Stimulated activated CD4-positive, alpha-beta T cell treated with anti-CD3 and anti-CD28 coated beads, TNF-alpha, amount 100 ng/mL, for 48 hours (primary cell): Measurements from ENCODE around the gene ANTXRL.
"Not testable (repeated sequence)": the region's sequence is repeated elsewhere in the genome, so short reads cannot be mapped to it uniquely, and the experiment has no call there.

Experiments used
- DNase-seq, 3 donors: peaks; one replicate each; pipeline ENCODE4 v3.0.0-alpha.2; 2020; ENCODE audit warnings: low read depth in 3 of 3

The ANTXRL gene

DNA sequence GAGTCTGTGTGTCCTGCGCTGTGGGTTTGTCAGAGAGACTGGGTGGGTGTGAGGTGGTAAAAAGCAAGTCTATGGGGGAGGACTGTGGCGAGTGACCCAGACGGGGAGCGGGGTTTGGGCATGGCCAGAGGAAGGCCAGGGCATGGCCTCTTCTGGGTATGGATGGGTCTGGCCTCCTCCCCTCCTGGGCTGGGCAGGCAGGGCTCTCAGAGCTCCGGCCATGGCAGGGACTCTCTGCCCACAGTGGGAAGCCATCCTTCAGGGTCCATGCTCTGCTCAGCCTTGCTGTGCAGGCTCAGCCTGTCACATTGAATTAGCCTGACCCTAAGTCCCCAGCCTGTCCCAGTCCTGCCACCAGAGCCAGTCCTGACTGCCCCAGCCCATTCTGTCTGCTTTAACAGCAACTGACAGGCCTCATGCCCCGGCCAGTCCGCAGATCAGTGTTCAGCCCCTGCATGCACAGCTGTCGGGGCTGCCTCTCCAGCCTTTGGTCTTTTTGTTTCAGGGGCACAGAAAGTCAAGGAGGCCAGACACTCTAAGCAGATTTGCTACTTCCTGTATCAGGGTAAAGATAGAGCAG is 7.9 kb downstream of the ANTXRL start:
- DNase-seq, result no peak

DNA sequence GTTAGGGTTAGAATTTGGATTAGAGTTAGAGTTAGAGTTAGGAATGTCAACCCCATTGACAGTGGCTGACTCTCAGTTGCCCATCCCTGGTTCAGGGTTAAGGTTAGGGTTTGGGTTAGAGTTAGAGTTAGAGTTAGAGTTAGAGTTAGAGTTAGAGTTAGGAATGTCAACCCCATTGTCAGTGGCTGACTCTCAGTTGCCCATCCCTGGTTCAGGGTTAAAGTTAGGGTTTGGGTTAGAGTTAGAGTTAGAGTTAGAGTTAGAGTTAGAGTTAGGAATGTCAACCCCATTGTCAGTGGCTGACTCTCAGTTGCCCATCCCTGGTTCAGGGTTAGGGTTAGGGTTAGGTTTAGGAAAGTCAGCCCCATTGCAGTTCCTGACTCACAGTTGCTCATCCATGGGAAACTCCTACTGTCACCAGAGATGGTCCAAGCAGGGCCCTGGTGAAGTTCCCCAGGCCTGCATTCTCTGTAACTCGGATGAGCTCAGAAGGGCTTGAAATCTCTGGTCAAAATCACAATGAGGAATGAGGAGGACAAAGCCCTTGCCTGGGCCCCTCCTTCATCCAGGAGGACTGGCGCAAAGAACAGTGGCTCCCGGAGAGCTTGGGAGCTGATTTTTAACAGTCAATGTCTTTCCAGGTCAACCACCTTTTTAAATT is 8.7 kb downstream of the ANTXRL start:
- DNase-seq, result not testable (repeated sequence)

DNA sequence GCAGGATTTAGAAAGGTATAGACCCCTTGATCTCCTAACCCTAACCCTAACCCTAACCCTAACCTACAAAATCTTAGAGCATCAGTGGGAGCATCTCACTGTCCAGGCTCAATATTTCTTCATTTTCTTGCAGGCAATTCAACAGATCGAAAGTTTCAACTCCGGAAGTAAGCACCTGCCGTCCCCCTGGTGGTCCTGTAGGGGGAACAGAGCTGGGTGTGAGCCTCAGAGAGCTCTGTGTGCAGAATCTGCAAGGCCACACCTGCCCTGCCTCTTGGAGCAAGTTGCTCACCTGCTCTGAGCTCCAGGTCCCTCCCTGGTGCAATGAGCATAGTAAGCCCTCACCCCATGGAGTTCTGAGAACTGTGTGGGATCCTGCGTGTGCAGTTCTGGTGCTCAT is 9.3 kb downstream of the ANTXRL start:
- DNase-seq, result not testable (repeated sequence)

DNA sequence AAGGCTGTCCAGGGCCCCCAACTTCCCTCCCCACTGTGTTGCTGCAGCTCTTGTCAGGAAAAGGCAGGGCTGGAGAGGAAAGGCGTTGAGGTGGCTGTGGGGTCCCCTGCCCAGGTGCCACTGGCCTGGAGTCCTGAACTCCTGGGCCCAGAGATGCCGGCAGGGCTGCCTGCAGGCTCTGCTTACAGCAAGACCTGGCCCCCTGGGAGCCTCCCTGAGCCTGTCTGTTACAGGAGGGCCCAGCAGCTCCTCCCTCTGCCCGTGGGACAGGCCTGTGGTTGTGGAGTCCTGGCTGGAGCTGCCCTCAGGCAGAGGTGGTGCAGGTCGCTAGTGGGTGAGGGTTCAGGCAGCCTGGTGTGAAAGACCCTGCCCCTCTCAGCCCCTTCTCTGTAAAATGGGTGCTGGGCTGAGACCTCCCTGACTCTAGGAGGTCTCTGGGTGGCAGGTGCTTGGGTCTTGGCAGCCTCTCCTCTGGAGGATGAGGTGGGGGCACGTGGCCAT is 9.9 kb downstream of the ANTXRL start:
- no peak for DNase-seq

DNA sequence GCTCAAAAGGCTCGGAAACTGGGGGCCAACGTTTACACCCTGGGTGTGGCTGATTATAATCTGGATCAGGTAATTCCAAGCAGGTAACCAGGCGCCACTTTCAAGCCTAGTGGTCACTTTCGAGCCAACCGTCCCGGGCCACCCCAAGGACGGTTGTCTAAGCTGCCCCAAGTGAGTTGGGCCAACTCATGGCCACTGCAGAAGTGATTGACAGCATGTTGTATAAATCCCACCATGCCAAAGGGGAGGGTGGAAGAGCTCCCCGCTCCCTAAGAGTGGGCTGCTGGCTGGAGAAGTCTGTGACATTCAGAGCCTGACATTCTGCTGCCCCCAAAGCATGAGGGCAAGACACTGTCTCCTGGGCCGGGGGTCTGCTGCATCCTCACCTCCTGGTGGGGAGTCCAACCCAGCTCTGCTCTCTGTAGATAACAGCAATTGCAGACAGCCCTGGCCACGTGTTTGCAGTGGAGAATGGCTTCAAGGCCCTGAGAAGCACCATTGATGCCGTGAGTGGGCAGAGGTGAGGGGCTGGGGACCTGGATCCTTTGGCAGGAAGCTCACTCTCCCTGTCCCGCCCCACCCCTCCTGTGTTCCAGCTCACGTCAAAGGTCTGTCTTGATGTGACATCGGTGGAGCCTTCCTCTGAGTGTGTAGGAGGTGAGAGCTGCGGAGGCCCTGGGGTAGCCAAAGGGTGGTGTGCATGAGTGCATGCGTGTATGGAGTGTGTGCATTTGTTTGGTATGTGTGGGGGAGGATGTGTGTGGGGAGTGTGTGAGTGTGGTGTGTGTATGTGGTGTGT is 10.8 kb downstream of the ANTXRL start:
- DNase-seq, result no peak

DNA sequence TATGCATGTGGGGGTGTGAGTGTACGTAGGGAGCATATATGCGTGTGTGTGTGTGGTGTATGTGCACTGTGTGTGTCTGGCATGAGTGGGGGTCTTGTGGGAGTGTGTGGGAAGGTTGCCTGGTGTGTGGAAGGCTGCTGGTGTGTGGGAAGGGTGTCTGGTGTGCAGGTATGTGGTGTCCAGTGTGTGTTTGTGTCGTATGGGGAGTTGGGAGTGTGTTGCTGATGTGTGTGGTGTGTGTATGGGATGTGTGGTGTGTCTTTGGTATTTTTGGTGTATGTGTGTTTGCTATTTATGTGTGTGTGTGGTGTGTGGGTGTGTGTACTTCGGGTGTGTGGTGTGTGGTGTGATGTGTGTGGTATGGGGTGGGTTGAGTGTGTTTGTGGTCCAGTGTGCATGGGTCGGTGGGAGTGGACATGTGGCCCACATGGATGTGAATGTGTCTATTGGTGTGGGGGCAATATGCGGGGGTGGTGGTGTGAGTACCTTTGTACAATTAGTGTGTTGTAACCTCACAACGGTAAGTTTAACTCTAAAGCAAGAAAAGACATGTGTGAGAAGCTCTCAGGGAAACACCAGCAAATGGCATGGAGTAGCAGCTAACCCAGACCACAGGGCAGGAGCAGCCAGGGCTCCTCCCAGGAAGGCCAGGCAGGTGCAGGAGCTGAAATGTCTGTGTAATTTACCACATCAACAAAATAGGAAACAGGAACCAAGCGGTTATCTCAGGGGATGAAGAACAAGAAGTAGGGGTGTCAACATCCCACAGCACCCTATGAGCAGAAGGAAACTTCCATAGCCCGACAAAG is 11.9 kb downstream of the ANTXRL start:
- DNase-seq, result no peak

DNA sequence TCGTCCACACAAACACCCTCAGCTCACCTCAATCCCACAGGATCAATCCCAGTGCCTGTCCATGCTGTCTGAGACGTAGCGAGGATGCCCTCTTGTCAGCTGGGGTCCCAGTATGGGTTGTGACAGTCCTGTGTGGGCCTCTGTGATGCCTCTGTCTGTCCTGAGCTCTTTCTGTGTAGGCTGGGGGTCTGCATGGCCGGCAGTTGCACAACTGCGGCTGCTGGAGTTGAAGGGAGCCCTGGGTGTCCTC is 12.4 kb downstream of the ANTXRL start:
- no peak for DNase-seq

DNA sequence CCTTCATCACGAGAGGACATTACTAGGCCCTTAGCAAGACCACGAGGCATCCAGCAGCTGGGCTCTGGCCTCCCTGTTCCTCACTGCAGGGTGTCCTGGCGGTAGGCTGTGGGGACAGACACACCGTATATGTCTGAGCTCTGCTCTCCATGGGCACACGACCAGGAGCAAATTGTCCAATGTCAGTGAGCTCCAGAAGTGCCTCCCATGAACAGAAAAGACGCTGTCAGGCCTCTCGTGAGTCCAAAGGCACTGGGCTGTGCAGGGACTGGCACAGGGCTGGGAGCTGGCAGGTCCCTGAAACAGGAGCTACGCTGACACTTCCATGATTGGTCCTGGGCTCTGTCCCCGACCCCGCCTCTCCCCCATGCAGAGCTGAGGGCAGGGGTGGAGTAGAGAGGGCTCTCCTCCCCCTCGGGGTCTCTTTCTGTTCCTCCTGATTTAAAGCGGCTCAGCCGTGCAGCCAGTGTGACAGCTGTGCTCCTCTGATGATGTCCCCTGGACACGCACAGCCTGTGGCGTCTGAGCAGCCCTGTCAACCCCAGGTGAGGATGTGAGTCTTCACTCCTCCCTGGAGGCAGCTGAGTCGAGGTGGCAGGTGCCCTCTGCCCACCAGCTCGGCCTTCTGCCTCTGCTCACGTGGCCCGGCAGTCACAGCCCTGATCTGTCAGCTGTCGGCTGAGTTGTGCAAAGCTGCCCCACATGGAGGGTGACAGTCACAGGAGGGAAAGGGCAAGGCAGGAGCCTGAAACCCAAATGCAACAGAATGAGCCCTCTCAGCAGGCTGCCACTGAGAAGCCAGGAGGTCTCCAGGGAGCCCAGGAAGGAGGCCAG is 13.0 kb downstream of the ANTXRL start:
- DNase-seq, result no peak

DNA sequence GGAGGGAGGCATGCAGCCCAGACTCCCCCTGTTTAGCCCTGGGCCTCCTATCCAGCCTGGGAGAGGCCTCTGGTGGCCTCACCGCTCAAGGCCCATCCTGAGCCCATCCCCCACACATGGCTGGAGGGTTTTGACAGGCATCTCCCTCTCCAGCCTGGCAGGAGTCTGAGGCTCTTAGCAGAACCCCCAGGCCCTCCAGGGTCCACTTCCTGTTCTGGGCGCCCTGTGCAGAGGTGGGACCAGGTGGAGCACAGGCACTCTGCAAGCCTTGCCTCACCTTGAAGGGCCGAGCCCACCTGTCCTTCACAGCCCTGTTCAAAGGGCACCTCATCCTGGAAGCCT is 13.5 kb downstream of the ANTXRL start:
- not testable (repeated sequence) for DNase-seq

DNA sequence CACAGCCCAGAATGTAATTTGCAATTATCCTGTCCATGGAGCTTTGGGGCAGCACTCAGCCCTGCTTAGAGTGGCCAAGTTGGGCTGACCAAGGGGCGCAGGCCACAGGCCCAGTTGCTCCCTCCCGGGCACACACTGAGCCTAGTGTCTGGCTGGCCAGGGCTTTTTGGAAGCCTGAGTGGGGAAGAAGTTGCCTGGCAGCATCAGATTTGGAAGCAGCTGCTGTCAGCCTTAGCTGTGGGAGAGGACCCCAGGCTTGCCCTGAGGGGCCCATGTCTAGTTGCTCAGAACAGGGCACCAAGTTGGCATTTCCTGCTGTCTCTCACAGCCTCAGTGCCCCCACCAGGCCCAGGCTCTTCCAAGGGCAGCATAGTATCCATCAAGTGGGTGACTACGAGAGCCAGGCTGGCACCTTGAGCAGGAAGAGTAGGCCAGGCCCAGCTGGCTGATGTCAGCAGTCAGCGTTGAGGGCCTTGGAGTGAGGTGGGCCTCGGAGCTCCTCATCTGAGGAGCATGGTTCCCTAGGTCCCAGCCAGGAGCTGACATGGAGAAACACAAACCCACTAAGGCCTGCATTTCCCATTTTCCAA is 14.4 kb downstream of the ANTXRL start:
- DNase-seq, result no peak

DNA sequence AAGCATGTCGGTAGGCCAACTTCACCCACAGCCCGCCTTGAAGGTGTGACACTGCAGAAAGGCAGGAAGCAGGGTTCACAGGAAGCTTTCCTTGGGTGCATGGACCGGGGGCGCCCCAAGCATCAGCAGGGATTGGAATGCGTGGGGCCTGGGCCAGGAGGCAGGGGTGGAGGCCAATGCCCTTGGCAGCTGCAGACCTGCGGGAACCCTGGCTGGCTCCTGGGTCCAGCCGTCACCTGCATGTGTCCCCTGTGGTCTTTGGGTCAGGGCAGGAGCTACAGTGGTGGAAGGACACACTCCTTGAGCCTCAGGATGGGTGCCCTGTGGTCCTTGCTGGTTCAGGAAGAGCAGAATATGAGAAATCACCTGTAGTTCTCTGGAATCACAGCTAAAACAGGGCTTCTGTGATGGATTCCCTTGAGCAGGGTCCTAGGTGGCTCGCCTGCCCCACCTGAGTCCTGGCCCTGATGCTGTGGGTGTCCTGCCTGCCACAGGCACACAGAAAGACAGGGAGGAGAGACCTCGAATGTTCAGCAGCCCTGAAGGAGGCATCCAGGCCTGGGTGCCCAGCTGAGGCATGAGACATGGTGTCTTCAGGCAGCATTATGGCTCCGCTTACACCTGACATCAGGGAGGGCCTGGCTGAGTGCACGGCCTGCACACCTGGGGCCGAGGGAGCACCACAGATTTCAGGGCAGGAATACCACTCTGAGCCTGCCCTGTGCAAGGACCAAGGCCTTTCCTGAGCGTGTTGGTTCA is 15.1 kb downstream of the ANTXRL start:
- DNase-seq, result no peak

DNA sequence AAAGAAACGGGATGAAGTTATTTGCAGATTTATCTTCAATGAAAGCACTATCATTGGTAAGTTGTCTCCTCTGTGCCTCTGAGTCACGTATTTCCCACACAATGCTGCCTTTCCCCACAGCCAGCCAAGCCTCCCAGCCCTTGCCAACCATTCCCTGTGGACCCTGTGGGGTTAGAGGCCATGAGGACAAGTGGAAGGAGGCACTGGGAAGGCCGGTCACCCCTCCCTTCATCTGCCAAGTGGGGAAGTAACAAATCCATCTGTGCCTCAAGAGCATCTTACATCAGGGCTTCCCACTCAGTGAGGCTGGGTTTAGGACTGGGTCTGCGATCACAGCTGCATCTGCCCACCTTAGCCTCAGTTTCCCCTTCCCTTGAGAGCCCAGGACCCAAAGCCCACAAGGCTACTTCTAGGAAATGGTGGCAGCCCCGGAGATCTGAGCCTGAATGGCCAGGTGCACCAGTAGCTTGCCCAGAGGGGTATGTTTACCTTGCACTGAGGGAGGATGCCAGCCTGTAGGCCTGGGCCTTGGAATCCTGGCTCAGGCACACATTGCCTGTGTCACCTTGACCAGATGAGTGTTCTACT is 16.1 kb downstream of the ANTXRL start:
- not testable (repeated sequence) for DNase-seq

DNA sequence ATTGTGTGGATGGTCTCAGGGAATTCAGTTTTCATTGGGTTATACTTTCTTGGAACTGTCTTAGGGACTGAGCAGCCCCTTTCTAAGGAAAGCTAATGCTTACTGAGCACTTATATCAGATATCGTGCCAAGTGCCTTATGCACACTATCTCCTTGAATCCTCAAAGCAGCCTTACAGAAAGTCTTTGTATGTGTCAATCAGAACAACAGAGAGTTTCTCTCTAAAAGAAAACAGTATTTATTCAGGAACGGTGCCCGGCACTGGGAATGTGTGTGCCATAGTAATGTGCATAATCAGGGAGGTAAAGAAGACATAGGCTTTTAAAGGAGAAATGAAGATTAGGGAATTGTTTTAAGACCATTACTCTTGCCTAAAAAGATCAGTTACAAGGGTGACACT is 17.3 kb downstream of the ANTXRL start:
- DNase-seq, result no peak

DNA sequence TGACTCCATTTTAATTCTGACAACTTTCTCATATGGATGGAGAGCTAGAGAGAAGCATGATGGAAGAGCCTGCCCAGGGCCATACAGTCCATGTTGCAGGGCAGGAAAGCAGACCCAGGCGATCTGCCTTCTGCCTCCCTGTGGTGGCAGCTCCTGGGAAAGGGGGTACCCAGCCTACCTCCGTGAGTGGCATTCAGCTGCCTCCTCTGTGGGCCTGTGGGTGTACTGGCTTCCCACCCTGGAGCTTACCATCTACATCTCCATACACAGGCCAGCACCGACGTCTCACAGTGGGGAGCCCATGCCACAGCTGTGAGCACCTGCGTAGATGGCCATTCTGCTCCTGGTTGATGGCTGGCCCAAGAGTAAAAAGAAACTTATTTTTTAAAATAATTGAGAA is 17.9 kb downstream of the ANTXRL start:
- not testable (repeated sequence) for DNase-seq

DNA sequence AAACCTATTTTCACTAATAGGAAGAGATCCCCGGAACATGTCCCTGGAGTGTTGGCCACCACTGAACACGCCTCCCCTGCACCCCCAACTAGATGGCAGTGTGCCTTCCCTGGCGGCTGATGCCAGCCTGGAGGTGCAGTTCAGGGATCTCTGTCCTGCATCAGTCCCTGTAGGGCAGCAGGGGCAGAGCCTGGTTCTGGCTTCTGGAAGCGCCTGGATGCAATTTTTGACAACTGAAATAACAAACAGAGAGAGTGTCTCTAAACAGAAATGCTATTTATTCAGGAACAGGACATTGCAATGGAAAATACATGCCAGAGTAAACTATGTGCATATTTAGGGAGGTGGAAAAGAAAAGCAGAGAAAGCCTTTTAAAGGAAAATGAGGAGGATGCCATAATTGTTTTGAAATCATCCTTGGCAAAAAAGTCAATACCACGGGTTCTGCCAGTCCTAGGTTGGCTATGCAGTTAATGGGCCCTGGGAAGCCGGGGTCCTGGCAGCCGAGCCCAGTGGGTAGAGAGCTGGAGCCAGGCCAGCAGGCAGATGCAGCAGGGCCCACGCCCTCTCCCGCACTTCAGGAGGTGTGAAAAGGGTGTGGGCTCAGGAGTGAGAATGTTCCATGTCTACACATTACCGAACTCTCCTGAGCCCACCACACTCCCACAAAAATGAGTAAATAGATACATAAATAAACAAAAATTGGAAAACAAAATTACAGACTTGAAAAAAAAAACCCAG is 18.5 kb downstream of the ANTXRL start:
- DNase-seq, result no peak

DNA sequence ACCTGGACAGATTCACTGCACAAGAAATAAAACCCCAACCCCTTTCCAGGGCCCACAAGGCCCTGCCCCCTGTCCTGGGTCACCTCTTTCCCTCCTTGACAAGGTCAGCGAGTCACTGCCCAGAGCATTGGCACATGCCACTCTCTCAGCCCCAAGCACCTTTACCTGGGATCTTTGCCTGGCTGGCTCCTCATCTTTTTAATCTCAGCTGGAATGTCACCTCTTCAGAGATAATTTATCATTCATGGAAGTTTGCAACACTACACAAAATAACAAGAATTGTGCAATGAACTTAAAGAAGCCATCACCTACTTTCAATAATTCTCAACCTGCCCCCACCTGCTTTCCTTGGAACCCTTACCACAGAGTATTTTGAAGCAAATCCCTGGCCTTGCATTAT is 19.2 kb downstream of the ANTXRL start:
- no peak for DNase-seq

DNA sequence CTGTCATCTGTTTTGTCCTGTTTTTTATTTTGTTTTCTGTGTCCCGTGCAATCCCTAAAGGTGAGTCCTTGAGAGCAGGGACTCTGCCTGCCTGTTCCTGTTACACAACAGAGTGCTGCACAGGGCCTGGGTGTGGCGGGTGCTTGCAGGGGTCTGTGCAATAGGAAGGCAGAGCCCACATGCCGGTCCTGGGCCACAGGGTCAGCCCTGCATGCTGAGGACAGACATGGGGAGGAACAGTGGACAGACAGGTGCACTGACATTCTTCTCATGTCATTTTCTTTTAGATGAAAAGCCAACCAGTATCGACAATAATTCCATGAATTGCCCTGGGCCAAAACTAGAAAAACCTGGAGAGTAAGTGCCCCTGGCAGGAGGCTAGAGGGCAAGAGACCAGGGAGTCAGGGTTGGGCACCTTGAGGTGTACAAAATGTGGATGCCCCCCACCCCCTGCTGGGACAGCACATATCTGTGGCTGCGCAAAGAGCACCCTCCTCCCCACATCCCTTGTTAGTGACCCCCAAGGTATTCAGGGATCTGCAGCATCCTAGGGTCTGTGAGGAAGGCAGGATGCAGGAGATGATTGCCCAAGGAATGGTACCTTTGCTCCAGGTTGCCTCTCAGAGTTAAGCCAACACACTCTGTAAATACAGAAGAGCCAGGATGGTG is 19.9 kb downstream of the ANTXRL start:
- DNase-seq, result no peak

DNA sequence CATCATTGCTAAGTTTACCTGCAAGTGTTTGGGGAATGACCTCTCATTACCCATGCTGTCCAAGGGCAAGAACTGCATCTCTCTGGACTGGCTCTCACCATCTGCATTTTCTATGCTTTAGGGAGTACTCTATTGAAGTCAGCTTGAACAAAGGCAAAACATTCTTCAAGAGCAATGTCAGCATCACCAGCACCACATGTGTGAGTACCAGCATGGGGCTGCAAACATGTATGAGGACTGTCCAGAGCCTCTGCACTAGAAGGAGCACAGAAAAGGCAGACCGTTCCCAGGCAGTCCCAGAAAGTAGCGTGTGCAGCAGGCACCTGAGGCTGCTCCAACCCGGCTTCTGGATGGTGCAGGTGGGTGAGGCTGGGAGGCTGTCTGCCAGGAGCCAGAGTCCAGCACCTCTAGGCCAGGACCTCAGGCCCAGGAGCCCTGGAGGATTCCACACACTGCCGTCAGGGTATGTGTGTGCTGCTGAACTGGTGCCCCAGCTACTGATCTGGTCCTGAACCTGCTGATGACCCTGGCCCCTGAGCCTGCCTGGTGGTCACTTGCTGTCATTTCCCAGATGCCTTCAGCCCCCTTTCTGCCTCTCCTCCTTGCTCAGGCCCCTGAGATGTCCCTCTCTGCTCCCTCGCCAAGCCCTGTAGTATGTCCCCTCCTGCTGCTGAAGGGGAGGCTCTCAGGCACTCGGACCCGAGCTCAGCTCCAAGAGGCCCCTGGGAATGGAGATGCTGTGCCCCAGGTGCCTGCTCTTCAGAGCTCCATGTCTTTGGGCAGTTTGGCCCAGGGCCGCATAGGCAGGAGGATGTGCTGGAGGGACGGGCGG is 20.7 kb downstream of the ANTXRL start:
- DNase-seq, result no peak
